IPS DF 6.9 (cell line): ENCODE measurements around the gene CENPX.

Experiments
- DNase-seq: peaks from one replicate; pipeline ENCODE4 v3.0.0-alpha.2; 2013; ENCODE audit warnings: low read depth, low spot score
- H3K27ac ChIP-seq: one replicate; pipeline ENCODE4 v1.5.1; 2013; ENCODE audit warnings: low read length, control low read depth
- H3K27me3 ChIP-seq: 2 replicates; pipeline ENCODE4 v1.6.1; 2013; ENCODE audit warnings: mild to moderate bottlenecking, low read length; ENCODE audit not compliant: control insufficient read depth, insufficient read depth
- H3K36me3 ChIP-seq: 2 replicates; pipeline ENCODE4 v1.6.1; 2013; ENCODE audit warnings: low read length; ENCODE audit not compliant: control insufficient read depth, insufficient read depth
- H3K4me1 ChIP-seq: 2 replicates; pipeline ENCODE4 v1.6.1; 2013; ENCODE audit warnings: low read length; ENCODE audit not compliant: control insufficient read depth, insufficient read depth
- H3K4me3 ChIP-seq: 2 replicates; pipeline ENCODE4 v1.5.1; 2013; ENCODE audit warnings: mild to moderate bottlenecking, low read length
- H3K9me3 ChIP-seq: 2 replicates; pipeline ENCODE4 v1.6.1; 2013; ENCODE audit warnings: low read length, inconsistent platforms; ENCODE audit not compliant: control insufficient read depth, insufficient read depth
- whole genome bisulfite sequencing: extraction: QIAGEN DNeasy Blood & Tissue Kit; methylation state at CpG from one replicate; pipeline ENCODE4 v1.1.7; 2013; ENCODE audit warnings: mixed read lengths, missing lambda C conversion rate; ENCODE audit not compliant: insufficient read length, insufficient coverage; 5-methylcytosine and 5-hydroxymethylcytosine counted together

CENPX gene

GRCh38 chr17:82017612-82018151 is 5.0 kb downstream of the CENPX start:
- peaks cover 1% of the 10 kb centered on the region for H3K4me1 ChIP-seq
- no peaks in the 10 kb centered on the region for H3K27me3 ChIP-seq
- no peak overlapping the region for H3K27ac ChIP-seq
- DNase-seq, result no peak
- H3K36me3 ChIP-seq, result peaks cover 2% of the 10 kb centered on the region; the same call in 1 of the 2 replicates
- no peaks in the 10 kb centered on the region for H3K9me3 ChIP-seq
- no CpG with 5 or more reads among the region's 13 CpGs for WGBS
- no peak overlapping the region for H3K4me3 ChIP-seq

- Histone ChIP-seq H3K27ac (no peak overlapping the region), H3K27me3 (no peaks in the 10 kb centered on the region), H3K4me1 (no peaks in the 10 kb centered on the region; the same call in none of the 2 replicates), H3K36me3 (peaks cover 4% of the 10 kb centered on the region; the same call in 1 of the 2 replicates), H3K9me3 (no peaks in the 10 kb centered on the region), H3K4me3 (no peak overlapping the region)
- DNase-seq, result no peak
- no CpG with 5 or more reads among the region's 24 CpGs for WGBS
Observed at GRCh38 chr17:82016875-82017459, 5.7 kb downstream of the CENPX start.

- Histone ChIP-seq H3K27ac (no peak overlapping the region), H3K27me3 (no peaks in the 10 kb centered on the region), H3K4me1 (no peaks in the 10 kb centered on the region; the same call in 1 of the 2 replicates), H3K9me3 (no peaks in the 10 kb centered on the region), H3K36me3 (peaks cover 6% of the 10 kb centered on the region; the same call in 1 of the 2 replicates), H3K4me3 (no peak overlapping the region)
- DNase-seq, result no peak
- WGBS, result no CpG with 5 or more reads among the region's 28 CpGs
Observed at GRCh38 chr17:82016061-82016874, 6.4 kb downstream of the CENPX start.

- H3K27me3 ChIP-seq, result no peaks in the 10 kb centered on the region
- WGBS, result no CpG with 5 or more reads among the region's 24 CpGs
- no peak for DNase-seq
- H3K4me3 ChIP-seq, result no peak overlapping the region
- H3K36me3 ChIP-seq, result peaks cover 6% of the 10 kb centered on the region; the same call in 1 of the 2 replicates
- no peaks in the 10 kb centered on the region for H3K9me3 ChIP-seq
- H3K27ac ChIP-seq, result no peak overlapping the region
- H3K4me1 ChIP-seq, result no peaks in the 10 kb centered on the region; the same call in 1 of the 2 replicates
Observed at GRCh38 chr17:82015311-82015971, 7.2 kb downstream of the CENPX start.

GRCh38 chr17:82014971-82015310 is 7.7 kb downstream of the CENPX start:
- no peak for DNase-seq
- peaks cover 6% of the 10 kb centered on the region; the same call in 1 of the 2 replicates for H3K36me3 ChIP-seq
- H3K4me3 ChIP-seq, result no peak overlapping the region
- H3K4me1 ChIP-seq, result no peaks in the 10 kb centered on the region; the same call in 1 of the 2 replicates
- no peak overlapping the region for H3K27ac ChIP-seq
- no peaks in the 10 kb centered on the region for H3K27me3 ChIP-seq
- no CpG with 5 or more reads among the region's 13 CpGs for WGBS
- no peaks in the 10 kb centered on the region for H3K9me3 ChIP-seq

- Histone ChIP-seq H3K9me3 (no peaks in the 10 kb centered on the region), H3K27ac (no peak overlapping the region), H3K36me3 (peaks cover 6% of the 10 kb centered on the region; the same call in 1 of the 2 replicates), H3K4me3 (no peak overlapping the region), H3K4me1 (no peaks in the 10 kb centered on the region; the same call in 1 of the 2 replicates), H3K27me3 (no peaks in the 10 kb centered on the region)
- WGBS, result no CpG with 5 or more reads among the region's 23 CpGs
- no peak for DNase-seq
Observed at GRCh38 chr17:82014432-82014831, 8.2 kb downstream of the CENPX start.

GRCh38 chr17:82013772-82014321 is 8.8 kb downstream of the CENPX start:
- Histone ChIP-seq H3K27me3 (no peaks in the 10 kb centered on the region), H3K27ac (no peak overlapping the region), H3K4me3 (no peak overlapping the region), H3K4me1 (no peaks in the 10 kb centered on the region; the same call in 1 of the 2 replicates), H3K36me3 (peaks cover 6% of the 10 kb centered on the region; the same call in 1 of the 2 replicates), H3K9me3 (no peaks in the 10 kb centered on the region)
- no peak for DNase-seq
- whole genome bisulfite sequencing, result no CpG with 5 or more reads among the region's 16 CpGs

GRCh38 chr17:82013341-82013740 is 9.3 kb downstream of the CENPX start:
- WGBS, result no CpG with 5 or more reads among the region's 22 CpGs
- no peak for DNase-seq
- H3K9me3 ChIP-seq, result no peaks in the 10 kb centered on the region

GRCh38 chr17:82012640-82013295 is 9.9 kb downstream of the CENPX start:
- no peak for DNase-seq
- no peaks in the 10 kb centered on the region for H3K27me3 ChIP-seq
- no peaks in the 10 kb centered on the region; the same call in 1 of the 2 replicates for H3K4me1 ChIP-seq
- H3K4me3 ChIP-seq, result no peak overlapping the region
- peaks cover 3% of the 10 kb centered on the region; the same call in 1 of the 2 replicates for H3K36me3 ChIP-seq
- H3K9me3 ChIP-seq, result no peaks in the 10 kb centered on the region
- WGBS, result no CpG with 5 or more reads among the region's 19 CpGs
- no peak overlapping the region for H3K27ac ChIP-seq

More at GRCh38 chr17:82013341-82013740, 9.3 kb downstream of the CENPX start:
- Histone ChIP-seq H3K27ac (no peak overlapping the region), H3K4me1 (no peaks in the 10 kb centered on the region; the same call in 1 of the 2 replicates), H3K36me3 (peaks cover 5% of the 10 kb centered on the region; the same call in 1 of the 2 replicates), H3K27me3 (no peaks in the 10 kb centered on the region), H3K4me3 (no peak overlapping the region)
